HG03460 (cell line): ENCODE measurements around the gene BMP7.
"Not testable (repeated sequence)": the region's sequence is repeated elsewhere in the genome, so short reads cannot be mapped to it uniquely, and the experiment has no call there.

Experiments used
- ATAC-seq: cut with Tn5 transposase; IDR thresholded peaks from one replicate; pipeline ENCODE4 v1.9.1; 2021; ENCODE audit not compliant: unreplicated experiment

The BMP7 gene

DNA sequence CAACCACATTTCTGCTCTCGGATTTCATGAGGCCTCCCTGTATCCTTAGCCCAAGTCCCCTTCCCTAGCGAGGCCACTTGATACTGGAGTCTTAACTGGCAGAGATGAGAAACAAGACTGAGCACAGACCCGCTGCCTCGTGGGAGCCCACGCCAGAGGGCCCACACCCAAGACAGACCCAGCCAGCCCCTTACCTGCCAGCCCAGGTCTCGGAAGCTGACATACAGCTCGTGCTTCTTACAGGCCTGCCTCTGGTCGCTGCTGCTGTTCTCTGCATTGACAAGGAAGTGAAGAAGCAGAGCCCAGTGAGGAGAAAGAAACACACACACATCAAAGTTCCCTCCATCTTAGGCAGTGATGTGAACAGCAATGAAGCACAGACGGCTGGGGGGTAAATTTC lies 91.7 kb downstream of the BMP7 start:
- no peak for ATAC-seq

DNA sequence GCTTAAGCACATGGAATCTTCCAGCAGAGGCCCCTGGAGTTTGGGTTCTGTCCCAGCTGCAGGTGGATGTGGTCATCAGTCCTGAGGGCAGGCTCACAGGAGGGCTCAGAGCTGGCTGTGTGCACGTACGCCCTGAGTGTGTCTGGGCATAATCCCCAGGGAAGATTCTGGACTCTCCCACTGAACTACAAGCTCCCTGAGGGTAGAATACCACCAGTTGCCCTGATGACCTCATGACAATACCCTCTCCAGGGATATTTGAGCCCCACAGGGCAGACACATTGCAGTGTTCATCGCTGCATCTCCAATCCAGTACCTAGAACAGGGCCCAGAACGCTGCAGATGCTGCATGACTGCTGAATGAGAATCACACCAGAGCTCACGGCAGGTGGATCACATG lies 92.5 kb downstream of the BMP7 start:
- ATAC-seq = no peak

DNA sequence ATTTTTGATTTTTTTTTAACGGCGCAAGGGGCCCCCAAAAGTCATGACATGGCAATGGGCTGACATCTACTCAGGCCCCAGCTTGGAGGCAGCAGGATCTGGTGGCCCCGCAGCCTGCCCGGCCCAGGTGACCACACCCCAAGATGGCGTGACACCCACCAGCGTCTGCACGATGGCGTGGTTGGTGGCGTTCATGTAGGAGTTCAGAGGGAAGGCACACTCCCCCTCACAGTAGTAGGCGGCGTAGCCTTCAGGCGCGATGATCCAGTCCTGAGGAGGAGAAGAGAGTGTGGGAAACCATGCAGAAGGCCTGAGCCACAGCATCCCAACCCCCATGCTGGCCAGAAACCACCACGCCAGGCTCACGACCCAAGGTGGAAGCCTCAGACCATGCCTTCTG lies 93.4 kb downstream of the BMP7 start:
- ATAC-seq = no peak

DNA sequence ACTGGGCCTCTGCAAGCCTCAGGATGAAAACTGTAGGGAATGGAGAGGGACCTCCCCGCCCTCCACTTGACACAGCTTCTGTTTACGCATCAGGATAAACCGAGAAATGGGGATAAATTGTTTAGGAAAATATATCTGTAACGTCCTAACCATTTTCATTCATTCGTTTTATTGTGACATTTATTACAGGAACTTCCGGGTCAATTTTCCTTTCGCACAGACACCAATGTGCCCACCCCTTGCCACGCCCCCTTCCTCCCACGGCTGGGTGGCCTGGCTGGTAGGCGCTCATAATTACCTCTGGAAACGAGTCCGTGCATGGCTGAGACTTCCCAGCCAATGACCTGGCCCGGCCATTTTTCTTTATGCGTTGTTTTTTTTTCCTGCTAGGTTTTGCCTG lies 96.1 kb downstream of the BMP7 start:
- no peak for ATAC-seq

DNA sequence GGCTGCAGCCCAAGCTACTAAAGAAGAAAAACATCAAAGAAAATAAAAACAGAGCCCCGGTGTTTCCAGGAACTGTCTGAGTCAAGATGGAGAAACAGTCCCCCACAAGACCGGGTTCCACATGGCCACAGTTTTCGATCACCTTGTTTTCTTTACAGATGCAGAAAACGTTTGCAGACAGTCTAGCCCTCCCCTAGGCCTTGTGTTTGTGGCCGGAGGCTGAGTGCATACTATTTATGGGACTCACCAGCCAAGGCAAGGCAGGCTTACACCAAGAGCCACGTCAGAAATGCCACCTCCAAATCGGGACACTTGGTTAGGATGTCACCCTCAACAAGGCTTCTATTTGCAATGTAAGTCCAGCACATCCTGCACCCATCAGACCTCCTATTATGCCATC lies 97.3 kb downstream of the BMP7 start:
- ATAC-seq = no peak

DNA sequence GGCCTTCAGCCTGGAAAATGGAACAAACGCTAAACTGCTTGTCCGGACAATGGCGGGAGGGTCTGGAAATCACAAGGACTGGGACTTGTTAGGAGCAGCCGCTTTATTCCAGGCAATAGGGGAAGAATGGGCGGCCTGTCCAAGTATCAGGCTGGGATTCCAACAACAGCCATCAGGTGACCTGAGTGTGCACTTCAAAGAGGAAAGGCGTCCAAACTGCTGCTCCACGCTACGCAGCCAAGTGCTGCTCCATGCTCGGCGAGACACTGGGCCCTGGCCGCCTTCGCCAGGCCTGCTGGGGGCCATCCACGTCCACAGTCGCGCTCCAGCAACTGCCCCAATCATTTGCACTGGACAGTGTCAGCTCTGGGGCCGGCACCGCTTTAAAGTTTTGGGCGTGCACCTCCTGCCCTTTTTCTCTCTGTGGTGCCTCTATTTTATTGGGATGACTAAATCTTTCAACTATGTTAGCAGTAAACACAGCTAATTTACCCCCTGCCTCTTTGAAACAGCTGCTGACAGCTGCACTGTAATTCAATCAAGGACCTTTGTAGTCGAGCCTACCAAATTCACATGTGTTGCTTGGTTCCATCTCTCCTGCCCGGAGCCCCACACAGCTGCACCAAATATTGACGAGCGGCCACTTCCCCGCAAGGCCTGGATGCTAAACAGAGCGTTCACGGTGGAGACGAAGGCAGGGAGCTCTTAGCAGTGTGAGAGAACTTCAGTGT lies 98.3 kb downstream of the BMP7 start:
- ATAC-seq = no peak

DNA sequence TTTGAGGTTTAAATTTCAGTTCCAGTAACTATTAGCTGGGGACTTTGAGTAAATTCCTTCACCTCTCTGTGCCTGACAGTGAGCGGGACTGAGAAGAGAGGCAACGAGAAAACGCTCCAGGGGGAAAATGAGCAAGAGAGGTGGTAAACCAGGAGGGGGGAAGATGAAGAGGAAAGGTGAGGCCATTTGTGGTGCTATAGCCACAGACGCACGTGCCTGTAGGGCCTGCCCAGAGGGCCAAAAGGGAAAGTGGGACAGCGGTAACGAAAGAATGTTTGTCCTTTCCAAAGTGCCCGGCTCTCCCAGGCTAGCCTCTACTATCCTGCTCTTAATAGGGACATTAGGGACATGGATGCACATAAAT lies 99.2 kb downstream of the BMP7 start:
- ATAC-seq = no peak

DNA sequence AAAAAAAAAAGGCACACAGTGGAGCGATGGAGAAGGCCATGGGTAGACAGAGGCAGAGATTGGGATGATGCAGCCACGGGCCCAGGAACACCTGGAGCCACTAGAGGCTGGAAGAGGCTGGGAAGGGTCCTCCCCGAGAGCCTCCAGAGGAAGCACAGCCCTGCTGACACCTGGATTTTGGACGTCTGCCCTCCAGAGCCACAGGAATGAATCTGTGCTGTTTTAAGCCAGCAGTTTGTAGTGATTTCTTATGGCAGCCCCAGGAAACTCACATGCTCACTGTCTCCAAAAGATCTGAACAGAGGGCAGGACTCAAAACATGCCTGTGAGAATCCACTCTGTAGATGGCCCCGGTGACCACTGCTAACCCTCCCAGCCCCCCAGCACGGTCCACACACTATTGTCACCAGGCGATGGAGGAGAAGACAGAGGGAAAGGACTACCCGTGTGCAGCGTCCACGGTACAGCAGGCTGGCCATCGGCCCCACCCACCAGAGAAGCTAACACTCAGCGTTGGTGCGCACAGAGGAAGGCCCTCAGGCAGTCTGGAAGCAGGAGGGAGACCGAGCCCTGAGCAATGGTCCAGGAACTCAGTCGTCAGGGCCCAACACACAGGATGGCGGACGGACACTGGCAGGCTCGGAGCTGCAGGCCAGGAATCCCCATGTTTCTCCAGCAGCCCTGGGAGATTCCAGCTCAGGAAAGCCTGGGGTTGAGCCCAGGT lies 99.7 kb downstream of the BMP7 start:
- ATAC-seq = no peak

DNA sequence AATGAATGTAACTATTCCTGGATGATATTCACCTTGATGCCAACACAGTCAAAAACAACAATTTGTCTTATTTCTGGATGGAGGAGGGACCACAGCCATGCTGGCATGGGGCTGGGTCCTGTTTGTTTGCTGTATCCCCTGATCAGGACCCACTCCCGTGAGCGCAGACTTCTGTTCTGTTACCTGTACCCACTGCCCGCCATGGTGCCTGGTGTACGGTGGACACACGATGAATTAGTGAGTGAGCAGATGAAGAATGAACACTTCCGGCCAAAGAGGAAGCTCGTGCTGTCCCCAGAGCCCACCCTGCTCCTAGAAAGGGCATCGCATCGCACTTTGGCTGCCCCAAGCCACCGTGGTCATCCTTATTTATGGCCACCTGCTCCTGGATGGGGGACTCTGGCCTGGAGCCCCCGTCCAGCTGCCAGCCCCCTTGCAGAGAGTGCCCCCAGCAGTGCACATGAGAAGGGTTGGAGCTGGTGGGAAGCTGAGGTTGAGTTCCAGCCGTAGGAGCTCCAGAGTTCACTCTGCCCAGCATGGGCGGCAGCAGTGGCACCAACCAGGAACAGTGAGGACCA lies 100.9 kb downstream of the BMP7 start:
- no peak for ATAC-seq

DNA sequence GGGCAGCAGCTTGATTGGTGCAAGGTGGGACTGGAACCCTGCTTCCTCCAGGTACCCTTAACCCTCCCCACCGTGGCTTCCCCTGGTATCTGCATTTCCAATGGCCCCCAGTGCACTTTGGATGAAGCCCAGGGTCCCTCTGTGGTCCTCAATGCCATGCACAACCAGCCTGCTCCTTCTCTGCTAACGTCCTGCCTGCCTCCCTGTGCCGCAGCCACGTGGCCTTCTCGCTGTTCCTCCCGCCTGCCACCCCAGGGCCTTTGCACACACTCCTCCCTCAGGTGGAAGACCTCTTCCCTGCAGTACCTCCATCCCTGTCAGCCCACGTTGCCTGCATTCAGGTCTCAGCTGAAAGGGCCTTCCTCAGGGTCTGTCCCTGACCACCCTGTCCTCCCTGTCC lies 101.6 kb downstream of the BMP7 start:
- ATAC-seq = no peak

DNA sequence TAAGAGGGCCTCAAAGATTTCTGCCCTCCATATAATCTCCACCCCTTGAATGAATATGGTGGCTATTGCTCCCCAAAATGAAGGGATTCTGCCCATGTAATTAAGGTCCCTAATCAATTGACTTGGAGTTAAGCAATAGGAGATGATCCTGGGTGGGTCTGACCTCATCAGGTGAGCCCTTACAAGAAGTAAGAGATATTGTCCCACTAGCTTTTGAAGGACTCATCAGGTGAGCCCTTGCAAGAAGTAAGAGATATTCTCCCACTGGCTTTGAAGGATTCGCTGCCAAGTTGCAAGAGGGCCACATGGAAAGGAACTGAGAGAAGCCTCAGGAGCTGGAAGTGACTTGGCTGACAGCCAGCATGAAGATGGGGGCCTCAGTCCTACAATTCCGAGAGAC lies 103.4 kb downstream of the BMP7 start:
- no peak for ATAC-seq

DNA sequence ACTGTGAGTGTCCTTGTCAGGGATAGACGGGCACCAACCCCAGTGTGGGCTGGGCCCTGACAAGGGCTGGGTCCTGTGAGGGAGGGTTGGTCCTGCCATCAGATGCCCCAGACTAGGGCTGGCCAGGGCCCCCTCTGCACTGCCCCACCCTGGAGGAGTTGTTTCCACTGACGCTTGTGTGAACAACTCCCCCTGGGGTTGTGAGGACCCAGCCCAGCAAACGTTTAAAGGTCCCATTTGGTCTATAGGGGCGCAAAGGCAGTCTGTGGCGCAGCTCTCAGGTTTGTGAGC lies 104.1 kb downstream of the BMP7 start:
- ATAC-seq = no peak

DNA sequence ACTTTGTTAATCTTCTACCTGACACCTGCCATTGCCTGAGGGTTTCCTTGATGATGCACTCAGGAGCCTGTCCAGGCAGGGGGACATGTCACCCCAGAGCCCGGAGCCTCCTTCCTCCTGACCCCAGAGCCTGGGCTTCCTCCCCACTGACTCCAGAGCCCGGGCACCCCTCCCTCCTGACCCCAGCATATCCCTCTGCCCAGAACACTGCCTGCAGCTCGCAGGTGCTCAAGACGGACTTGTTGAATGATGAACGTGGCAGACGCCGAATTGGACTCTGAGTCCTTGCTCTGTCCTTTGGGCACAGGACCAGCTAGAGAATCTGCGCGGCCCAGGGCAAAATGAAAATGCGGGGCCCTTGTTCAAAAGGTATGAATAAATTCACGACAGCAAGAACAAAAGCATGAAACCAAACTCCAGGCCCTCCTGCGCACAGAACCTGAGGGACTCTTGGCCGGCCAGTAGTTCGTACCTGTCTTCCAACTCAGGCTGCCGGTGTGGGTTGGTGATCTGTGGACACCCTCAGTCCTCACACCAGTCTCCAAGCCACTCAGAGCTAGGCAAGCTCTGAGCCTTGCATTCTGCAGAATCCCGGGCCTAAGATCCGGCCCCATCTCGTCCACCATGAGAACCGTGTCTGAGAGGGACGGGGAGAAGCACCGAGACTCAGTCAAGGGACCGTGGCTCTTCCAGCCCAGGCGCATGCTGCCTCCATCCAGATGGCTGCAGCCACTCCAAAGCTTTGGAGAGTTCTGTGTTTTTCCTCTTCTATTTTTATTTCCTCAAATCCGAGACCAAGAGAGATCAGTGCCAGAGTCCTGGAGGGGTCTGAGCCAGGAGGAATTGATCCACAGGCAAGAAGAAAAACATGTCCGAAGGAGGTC lies 104.7 kb downstream of the BMP7 start:
- no peak for ATAC-seq

DNA sequence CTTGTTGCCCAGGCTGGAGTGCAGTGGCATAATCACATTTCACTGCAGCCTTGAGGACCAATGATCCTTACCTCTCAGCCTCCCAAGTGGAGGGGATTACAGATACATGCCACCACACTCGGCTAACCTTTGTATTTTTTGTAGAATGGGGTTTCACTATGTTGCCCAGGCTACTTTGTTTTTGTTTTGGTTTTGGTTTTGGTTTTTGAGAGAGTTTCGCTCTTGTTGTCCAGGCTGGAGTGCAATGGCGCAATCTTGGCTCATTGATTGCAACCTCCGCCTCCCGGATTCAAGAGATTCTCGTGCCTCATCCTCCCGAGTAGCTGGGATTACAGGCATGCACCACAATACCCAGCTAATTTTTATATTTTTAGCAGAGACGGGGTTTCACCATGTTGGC lies 105.5 kb downstream of the BMP7 start:
- ATAC-seq = no peak

DNA sequence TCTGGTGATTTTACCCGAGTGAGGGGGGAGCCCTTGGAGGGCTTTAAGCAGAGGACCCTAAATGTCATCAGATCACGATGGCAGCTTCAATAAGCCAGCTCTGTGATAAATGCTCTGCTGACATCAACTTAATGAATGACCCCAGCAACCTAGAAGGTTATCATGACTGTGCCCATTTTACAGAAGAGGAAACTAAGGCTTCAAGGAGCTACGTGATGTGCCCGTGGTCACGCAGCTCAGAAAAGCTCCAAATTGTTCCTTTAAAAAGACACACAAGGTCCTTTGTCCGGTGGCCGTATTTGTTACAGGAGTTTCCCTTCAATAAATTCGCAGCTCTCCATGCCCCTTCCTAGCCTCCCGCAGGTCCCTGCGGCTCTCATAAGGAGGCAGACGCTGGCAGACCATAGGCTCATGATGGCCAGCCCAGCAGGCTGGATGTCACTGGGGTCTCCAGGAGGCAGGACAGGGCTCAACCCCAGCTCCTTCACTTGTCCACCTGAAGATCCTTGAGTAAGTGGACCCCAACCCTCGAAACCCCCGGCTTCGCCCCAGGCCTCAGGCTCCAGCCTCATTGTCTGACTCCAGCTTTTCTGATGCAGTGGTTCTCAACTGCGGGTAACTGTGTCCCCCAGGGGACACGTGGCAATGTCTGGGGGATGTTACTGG lies 106.4 kb downstream of the BMP7 start:
- no peak for ATAC-seq

DNA sequence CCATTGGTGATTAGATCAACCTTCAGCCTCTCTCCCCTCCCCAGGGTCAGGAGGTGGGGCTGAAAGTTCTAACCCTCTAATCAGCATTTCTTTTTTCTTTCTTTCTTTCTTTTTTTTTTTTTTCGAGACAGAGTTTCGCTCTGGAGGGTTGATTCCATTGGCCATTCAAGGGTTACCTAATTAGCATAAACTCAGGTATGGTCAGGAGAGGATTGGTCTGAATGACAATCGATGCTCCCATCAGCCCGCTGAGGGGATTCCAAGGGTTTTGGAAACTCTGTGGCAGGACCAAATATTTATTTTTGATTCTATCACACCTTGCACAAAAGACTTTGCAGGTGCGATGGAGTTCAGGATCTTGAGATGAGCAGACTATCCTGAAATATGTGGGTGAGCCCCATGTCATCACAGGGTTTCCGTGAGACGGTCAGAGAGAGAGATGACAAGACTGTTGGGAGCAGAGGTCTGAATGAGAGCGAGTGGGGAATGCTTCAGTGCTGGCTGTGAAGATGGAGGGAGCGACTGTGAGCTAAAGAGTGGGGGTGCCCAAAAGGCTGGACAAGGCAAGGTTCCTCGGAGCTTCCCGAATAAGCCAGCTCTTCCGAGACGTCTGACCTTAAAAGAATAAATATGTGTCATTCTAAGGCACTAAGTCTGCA lies 107.1 kb downstream of the BMP7 start:
- ATAC-seq = no peak

DNA sequence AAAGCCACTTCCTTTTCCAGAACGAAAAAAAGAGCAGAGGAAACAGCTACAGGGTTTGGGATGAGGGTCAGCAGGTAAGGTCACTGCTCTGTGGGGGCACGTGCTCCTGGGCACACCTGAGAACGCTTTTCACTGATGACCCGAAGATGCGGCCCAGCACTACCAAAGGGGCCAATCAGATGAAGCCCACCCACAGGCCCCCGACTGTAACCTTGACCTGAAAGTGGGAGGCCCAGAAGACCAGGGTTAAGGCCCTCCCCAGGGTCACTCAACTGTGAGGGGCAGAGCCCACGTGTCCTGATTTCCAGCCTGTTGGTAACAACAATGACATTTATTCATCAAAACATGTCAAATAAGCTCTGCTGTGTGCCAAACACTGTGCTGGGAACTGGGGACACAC lies 108.0 kb downstream of the BMP7 start:
- ATAC-seq = no peak

DNA sequence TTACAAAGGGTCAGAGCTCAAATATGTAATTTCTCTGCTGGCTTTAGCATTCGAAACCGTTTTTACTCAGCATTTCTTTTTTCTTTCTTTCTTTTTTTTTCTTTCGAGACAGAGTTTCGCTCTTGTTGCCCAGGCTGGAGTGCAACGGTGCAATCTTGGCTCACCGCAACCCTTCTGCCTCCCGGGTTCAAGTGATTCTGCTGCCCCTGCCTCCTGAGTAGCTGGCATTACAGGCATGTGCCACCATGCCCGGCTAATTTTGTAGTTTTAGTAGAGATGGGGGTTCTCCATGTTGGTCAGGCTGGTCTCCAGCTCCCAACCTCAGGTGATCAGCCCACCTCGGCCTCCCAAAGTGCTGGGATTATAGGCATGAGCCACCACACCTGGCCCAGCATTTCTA lies 108.7 kb downstream of the BMP7 start:
- ATAC-seq = not testable (repeated sequence)

DNA sequence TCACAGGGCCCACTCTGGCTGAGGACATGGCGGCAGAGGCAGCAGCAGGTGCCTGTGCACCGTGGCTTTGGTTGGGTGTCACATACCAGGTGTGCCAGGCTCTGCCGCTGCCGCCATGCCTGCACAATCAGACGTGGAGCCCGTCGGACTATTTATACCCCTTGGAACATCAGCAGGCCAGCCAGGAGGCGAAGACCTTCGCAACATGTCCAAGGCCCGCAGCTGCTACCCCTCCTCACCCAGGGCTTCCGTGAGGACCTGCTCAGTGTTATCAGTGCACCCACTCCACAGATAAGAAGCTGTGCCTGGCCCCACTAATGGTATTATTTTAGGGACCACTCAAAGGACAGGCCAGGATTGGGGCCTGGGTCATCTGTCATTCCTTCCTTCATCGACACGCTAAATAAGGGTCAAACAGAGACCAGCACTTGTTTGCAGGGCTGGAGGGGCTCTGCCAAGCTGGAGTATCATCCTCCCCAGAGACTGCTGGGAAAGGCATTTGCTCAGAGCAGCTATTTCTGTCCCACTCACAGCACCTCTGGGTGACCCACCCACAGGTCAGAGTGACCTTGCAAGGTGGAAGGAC lies 109.2 kb downstream of the BMP7 start:
- ATAC-seq = no peak

DNA sequence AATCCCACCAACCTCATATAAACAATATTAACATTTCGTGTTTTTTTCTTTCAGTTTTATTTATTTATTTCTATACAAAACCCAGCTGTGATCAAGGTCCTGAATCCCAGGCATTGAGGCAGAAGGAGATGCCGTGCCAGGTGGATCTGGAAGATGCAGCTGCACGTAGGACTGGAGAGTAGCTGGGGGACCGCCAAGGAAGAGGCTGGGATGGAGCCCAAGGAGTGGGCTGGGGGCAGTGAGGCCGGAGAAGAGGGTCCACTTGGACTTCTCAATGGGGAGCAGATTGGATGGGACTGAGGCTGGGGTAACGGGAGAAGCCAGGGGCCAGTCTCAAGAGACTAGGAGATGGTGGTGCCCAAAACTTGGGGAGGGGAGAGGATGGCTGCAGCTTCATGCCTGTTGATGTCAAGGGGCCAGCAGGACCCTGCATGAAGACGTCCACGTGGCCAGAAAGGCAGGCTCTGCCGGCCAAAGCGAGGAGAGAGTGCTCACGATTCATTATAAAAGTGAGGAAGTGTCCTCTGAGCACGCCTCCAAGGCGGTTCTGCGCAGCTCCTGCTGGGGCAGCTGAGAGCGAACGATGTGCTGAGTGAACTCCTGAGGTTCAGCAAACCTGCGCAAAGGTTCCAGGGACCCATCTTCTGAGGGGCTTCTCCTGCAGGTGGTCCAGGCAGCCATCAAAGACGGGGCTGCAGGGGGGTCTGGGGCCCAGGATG lies 110.3 kb downstream of the BMP7 start:
- ATAC-seq = no peak
